Left lung (tissue), 10 donors: ENCODE results near the gene STN1. TPM values are rescaled to one million over a fixed set of nuclear protein-coding genes. Genes with fewer than 3 reads are reported as not detected.
A peak's percentile ranks its signal among the peaks of the same experiment; 100 is the strongest.
"Not testable (repeated sequence)": the region's sequence is repeated elsewhere in the genome, so short reads cannot be mapped to it uniquely, and the experiment has no call there.

Experiments
- ATAC-seq: fragments of 200-7000 bp; cut with Tn5 transposase; one replicate; pipeline ENCODE4 v1.9.1; 2020; ENCODE audit warnings: moderate library complexity
- DNase-seq, 4 donors: peaks; one replicate each; pipeline ENCODE4 v3.0.0-alpha.2; 2013 to 2020
- H3K27ac ChIP-seq, 2 donors: fragments of 200-600 bp; sonication (generic) in 1 of 2; one replicate each; pipeline versions ENCODE4 v1.5.0 to v1.8.0; 2020 to 2021
- H3K27me3 ChIP-seq, 2 donors: fragments of 200-600 bp; sonication (generic) in 1 of 2; one replicate each; pipeline versions ENCODE4 v1.5.0 to v1.8.0; 2020 to 2021
- H3K36me3 ChIP-seq, 2 donors: fragments of 200-600 bp; sonication (generic) in 1 of 2; one replicate each; pipeline versions ENCODE4 v1.5.0 to v1.8.0; 2020 to 2021
- H3K4me1 ChIP-seq, 2 donors: fragments of 200-600 bp; one replicate each; pipeline ENCODE4 v1.8.0; 2021
- H3K4me3 ChIP-seq, 2 donors: fragments of 200-600 bp; sonication (generic) in 1 of 2; one replicate each; pipeline versions ENCODE4 v1.5.0 to v1.8.0; 2020 to 2021; ENCODE audit warnings: mild to moderate bottlenecking in 1 of 2
- H3K9me3 ChIP-seq, 2 donors: fragments of 200-600 bp; sonication (generic) in 1 of 2; one replicate each; pipeline versions ENCODE4 v1.5.0 to v1.8.0; 2020 to 2021
- intact Hi-C, 2 donors: fragments of 100-400 bp; cut with DNase I; formaldehyde crosslinking; loops; one replicate each; pipeline versions ENCODE4 v1.11.2 to v1.14.2; 2022
- polyA plus RNA-seq, 6 donors: library from polyadenylated mRNA; unstranded; fragments of 120-200 nt; gene quantifications; one replicate each; pipeline ENCODE4 v1.2.1, GENCODE V29; 2013; ENCODE audit not compliant: insufficient read length in 6 of 6
- total RNA-seq, 2 donors: library from RNA; stranded (reverse); fragmentation: NEBNext Ultra II Directional; extraction: Animal tissue kit (Norgen Biotek cat#: 25700); gene quantifications; one replicate each; pipeline ENCODE4 v1.2.1, GENCODE V29; 2021
- TF ChIP-seq, protein P1 (sequence below), 2 donors: fragments of 200-600 bp; sonication (generic) in 1 of 2; IDR thresholded peaks; one replicate each; pipeline versions ENCODE4 v1.5.0 to v1.8.0; 2021; ENCODE audit warnings: antibody characterized with exemption in 2 of 2
- donor health status: DM: no; HTN: yes; CAD: no.
- donor health status: DM: no; HTN: no; CAD: no.

The STN1 gene
- total and polyA plus RNA-seq, 8 donors, result 26.3 to 62.8 (median 29.8) TPM

DNA sequence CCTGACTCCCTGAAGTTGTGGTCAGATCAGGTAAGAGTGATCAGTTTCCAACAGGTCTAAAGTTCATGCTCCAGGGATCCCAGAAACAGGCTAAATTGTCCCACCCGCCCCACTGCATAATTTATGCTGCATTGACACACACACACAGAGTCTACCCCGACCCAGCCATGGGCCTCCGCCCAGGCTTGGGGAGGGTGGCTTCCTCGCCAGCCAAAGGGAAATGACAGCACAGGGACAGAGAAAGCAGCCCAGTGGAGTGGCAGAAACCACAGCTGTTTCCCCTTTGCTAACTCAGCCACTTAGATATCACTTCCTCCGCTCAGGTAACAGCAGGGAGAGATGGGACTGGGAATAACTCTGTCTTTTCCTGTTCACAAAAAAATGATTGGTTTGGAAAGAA lies 72.0 kb downstream of the STN1 start:
- Histone ChIP-seq H3K27me3 (no peaks in the 10 kb centered on the region), H3K36me3 (no peaks in the 10 kb centered on the region), H3K9me3 (no peaks in the 10 kb centered on the region), H3K4me3 (no peak overlapping the region), H3K27ac (peak overlapping the region in 1 of 2 donors; percentile 30), H3K4me1 (peaks cover 17 to 60% of the 10 kb centered on the region in 2 donors)
- intact Hi-C loops, result no loop called here
- TF ChIP-seq, protein P1, sequence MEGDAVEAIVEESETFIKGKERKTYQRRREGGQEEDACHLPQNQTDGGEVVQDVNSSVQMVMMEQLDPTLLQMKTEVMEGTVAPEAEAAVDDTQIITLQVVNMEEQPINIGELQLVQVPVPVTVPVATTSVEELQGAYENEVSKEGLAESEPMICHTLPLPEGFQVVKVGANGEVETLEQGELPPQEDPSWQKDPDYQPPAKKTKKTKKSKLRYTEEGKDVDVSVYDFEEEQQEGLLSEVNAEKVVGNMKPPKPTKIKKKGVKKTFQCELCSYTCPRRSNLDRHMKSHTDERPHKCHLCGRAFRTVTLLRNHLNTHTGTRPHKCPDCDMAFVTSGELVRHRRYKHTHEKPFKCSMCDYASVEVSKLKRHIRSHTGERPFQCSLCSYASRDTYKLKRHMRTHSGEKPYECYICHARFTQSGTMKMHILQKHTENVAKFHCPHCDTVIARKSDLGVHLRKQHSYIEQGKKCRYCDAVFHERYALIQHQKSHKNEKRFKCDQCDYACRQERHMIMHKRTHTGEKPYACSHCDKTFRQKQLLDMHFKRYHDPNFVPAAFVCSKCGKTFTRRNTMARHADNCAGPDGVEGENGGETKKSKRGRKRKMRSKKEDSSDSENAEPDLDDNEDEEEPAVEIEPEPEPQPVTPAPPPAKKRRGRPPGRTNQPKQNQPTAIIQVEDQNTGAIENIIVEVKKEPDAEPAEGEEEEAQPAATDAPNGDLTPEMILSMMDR (IDR thresholded peaks at IDR 0.05), result no peak
- ATAC-seq (peak; percentile 46), DNase-seq (no peak)

DNA sequence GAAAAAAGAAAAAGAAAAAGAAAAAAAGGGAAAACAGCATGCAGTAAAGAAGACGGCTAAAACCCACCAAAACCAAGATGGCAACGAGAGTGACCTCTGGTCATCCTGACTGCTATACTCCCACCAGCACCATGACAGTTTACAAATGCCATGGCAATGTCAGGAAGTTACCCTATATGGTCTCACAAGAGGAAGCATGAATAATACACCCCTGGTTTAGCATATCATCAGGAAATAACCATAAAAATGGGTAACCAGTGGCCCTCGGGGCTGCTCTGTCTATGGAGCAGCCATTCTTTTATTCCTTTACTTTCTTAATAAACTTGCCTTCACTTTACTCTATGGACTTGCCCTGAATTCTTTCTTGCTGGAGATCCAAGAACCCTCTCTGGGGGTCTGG lies 72.6 kb downstream of the STN1 start:
- ATAC-seq, H3K4me3 ChIP-seq, H3K27me3 ChIP-seq, intact Hi-C loops, H3K9me3 ChIP-seq, H3K36me3 ChIP-seq, DNase-seq, H3K27ac ChIP-seq: not testable (repeated sequence)
- H3K4me1 ChIP-seq, result peaks cover 11 to 59% of the 10 kb centered on the region in 2 donors

- Histone ChIP-seq H3K9me3 (no peaks in the 10 kb centered on the region), H3K27ac (peak overlapping the region; percentile 23 to 46), H3K4me3 (no peak overlapping the region), H3K27me3 (no peaks in the 10 kb centered on the region), H3K4me1 (peaks cover 14 to 49% of the 10 kb centered on the region in 2 donors), H3K36me3 (no peaks in the 10 kb centered on the region)
- TF ChIP-seq, protein P1 (IDR thresholded peaks at IDR 0.05), result no peak
- ATAC-seq, result peak; percentile 7
- intact Hi-C loops, result no loop called here
- no peak for DNase-seq
Measured at GRCh38 chr10:103843854-103844570, 74.0 kb downstream of the STN1 start.

DNA sequence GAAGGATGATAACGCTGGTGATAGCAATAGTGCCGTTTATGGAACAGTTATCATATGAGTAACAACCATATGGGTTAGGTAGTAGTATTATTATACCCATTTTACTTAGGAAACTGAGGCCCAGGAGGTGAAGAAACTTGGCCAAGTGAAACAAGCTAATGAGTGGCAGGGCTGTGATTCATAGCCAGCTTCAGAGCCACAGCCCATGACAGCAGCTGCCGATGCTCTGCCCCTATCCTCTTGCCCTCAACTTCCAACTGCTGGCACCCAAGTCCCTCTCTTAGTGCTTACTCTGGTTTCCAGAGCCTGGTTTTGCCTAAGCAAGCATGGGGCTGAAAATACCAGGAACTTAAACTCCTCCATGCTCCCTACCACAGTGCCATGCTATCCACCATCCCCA lies 74.9 kb downstream of the STN1 start:
- Histone ChIP-seq H3K36me3 (no peaks in the 10 kb centered on the region), H3K27me3 (no peaks in the 10 kb centered on the region), H3K9me3 (no peaks in the 10 kb centered on the region), H3K4me1 (peaks cover 14 to 42% of the 10 kb centered on the region in 2 donors), H3K4me3 (no peak overlapping the region), H3K27ac (no peak overlapping the region)
- TF ChIP-seq, protein P1 (IDR thresholded peaks at IDR 0.05), result no peak
- intact Hi-C loops, result no loop called here
- ATAC-seq (no peak), DNase-seq (no peak)

DNA sequence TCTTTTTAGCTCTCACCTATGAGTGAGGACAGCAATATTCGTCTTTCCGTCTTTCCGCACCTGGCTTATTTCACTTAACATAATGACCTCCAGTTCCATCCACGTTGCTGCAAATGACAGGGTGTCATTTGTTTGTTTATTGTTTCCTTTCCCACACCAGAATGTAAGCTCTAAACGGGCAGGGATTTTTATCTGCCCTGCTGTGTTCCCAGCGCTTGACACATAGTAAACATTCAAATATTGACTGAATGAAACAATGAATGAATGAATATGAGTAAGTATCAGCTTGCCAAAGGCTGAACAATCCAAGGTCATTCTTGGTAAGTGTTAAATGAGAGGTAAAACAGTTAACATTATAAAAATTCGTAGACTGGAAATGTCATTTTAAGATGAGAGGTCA lies 75.4 kb downstream of the STN1 start:
- peaks cover 14 to 42% of the 10 kb centered on the region in 2 donors for H3K4me1 ChIP-seq
- TF ChIP-seq, protein P1 (IDR thresholded peaks at IDR 0.05), result no peak
- no peaks in the 10 kb centered on the region for H3K36me3 ChIP-seq
- H3K4me3 ChIP-seq, result no peak overlapping the region
- H3K9me3 ChIP-seq, result no peaks in the 10 kb centered on the region
- no peaks in the 10 kb centered on the region for H3K27me3 ChIP-seq
- intact Hi-C loops, result no loop called here
- DNase-seq (no peak), ATAC-seq (no peak)
- H3K27ac ChIP-seq, result no peak overlapping the region

DNA sequence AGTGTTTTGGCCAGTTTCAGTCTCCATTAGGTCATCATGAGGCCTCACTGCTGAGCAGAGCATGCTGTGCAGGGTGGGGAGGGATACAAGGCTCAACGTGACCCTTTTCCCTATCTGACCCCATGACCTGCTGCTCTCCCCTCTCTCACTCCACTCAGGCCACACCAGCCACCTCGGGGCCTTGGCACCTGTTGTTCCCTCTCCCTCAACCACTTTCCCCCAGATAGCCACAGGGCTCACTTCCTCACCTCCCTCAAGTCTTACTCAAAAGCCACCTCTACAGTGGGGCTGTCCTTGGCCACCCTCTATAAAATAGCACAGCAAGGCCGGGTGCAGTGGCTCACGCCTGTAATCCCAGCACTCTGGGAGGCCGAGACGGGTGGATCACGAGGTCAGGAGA lies 76.5 kb downstream of the STN1 start:
- TF ChIP-seq, protein P1 (IDR thresholded peaks at IDR 0.05), result no peak
- Histone ChIP-seq H3K4me3 (no peak overlapping the region), H3K27ac (no peak overlapping the region), H3K9me3 (no peaks in the 10 kb centered on the region), H3K4me1 (peaks cover 14 to 50% of the 10 kb centered on the region in 2 donors), H3K36me3 (no peaks in the 10 kb centered on the region), H3K27me3 (no peaks in the 10 kb centered on the region)
- no peak for DNase-seq
- intact Hi-C loops, result no loop called here
- ATAC-seq, result no peak
